Measurements from ENCODE around the gene IMPDH1. TPM values are rescaled to one million over a fixed set of nuclear protein-coding genes. Genes with fewer than 3 reads are reported as not detected.

IMPDH1 gene
- total and polyA plus RNA-seq, 2 donors (not counting 3 experiments of a cell fraction or from before 2014, with no cell fraction given): 78.8 to 97.9 TPM

DNA sequence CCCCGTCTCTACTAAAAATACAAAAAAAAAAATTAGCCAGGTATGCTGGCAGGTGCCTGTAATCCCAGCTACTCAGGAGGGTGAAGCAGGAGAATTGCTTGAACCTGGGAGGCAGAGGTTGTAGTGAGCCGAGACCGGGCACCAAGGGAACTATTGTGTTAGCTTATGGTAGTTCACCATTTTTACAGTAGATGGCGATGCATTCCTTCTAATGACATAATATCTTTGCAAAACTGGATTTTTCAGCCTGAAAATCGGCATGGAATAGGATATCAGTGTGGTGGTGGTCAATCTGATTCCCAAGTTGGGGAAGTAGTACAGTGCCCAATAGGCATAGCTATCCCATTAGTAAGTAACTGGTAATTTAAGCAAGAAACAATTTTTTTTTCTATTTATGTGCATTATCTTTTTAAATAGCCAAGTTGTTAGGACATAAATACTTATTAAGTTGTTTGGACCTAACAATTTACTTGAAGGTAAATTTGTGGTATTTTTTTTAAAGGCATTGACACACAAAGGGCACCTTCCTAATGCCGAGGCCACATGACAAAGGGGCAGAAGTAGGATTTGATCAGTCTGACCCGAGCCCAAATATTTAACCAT is 17.6 kb upstream of the IMPDH1 start:
- BruUV-seq (replicated peaks): no TSS peak
- Histone ChIP-seq H3K9me1 (replicated peaks; ENCODE audit: control insufficient read depth, extremely low read depth, insufficient read depth, low read length) (no peaks in the 10 kb centered on the region), H3K4me3 (replicated peaks in 1 of 3; ENCODE audit: insufficient read depth in 1 of 3, low read depth in 1 of 3, low read length in 3 of 3) (no peak overlapping the region), H3K4me2 (ENCODE audit: insufficient read depth, low read length) (no peak overlapping the region), H4K20me1 (replicated peaks; ENCODE audit: control insufficient read depth, extremely low read depth, insufficient read depth, low read length) (no peaks in the 10 kb centered on the region), H3K36me3 (ENCODE audit: control insufficient read depth in 2 of 2, extremely low read depth in 1 of 2, insufficient read depth in 2 of 2, low read length in 2 of 2) (no peaks in the 10 kb centered on the region), H3K9ac (replicated peaks; ENCODE audit: extremely low read depth, insufficient read depth, low read length) (no peak overlapping the region), H3K27ac (ENCODE audit: insufficient read depth, low read depth, low read length) (no peak overlapping the region), H2AFZ (ENCODE audit: low read depth, low read length) (no peak overlapping the region), H3K4me1 (ENCODE audit: control insufficient read depth, extremely low read depth, insufficient read depth, low read length) (no peaks in the 10 kb centered on the region), H3K79me2 (ENCODE audit: control insufficient read depth, insufficient read depth, low read length) (no peaks in the 10 kb centered on the region), H3K9me3 (replicated peaks; ENCODE audit: control insufficient read depth, insufficient read depth, low read length) (no peaks in the 10 kb centered on the region), H3K27me3 (ENCODE audit: control insufficient read depth in 2 of 2, insufficient read depth in 2 of 2, low read length in 2 of 2) (peaks cover 0 to 2% of the 10 kb centered on the region in 2 experiments)
- peak; percentile 91 for FAIRE-seq
- DNase-seq (ENCODE audit: low read depth, low spot score): peak; percentile 68
- dilution Hi-C loops (cut with MboI; ENCODE audit: extremely low pct_ligation_motif_present, low sequenced_read_pairs) (no loop called here), intact Hi-C loops (cut with micrococcal nuclease) (loop anchor here (1.0 to 5.0 kb wide), 3 partner anchors 32 to 455 kb away; no protein-coding TSS in a partner anchor)
- no peak for TF ChIP-seq GATA2 (IDR thresholded peaks at IDR 0.05; ENCODE audit: insufficient read depth, insufficient read length, low read depth, low read length)
- TF ChIP-seq, protein P1, sequence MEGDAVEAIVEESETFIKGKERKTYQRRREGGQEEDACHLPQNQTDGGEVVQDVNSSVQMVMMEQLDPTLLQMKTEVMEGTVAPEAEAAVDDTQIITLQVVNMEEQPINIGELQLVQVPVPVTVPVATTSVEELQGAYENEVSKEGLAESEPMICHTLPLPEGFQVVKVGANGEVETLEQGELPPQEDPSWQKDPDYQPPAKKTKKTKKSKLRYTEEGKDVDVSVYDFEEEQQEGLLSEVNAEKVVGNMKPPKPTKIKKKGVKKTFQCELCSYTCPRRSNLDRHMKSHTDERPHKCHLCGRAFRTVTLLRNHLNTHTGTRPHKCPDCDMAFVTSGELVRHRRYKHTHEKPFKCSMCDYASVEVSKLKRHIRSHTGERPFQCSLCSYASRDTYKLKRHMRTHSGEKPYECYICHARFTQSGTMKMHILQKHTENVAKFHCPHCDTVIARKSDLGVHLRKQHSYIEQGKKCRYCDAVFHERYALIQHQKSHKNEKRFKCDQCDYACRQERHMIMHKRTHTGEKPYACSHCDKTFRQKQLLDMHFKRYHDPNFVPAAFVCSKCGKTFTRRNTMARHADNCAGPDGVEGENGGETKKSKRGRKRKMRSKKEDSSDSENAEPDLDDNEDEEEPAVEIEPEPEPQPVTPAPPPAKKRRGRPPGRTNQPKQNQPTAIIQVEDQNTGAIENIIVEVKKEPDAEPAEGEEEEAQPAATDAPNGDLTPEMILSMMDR (IDR thresholded peaks at IDR 0.05; ENCODE audit: extremely low read depth in 1 of 2, insufficient read depth in 1 of 2, low read depth in 1 of 2, low read length in 2 of 2): peak; percentile 46 to 61
- CTCF ChIA-PET: interaction anchor here (0.6 to 20.8 kb wide), 27 partner anchors 8 to 536 kb away, joined by 3 to 632 read pairs (median 13); partner anchors contain the start of genes HILPDA, IMPDH1 and RBM28
- POLR2A ChIA-PET: interaction anchor here (0.6 to 2.4 kb wide), 2 partner anchors 34 to 458 kb away, joined by 3 to 6 read pairs; no protein-coding TSS in a partner anchor

DNA sequence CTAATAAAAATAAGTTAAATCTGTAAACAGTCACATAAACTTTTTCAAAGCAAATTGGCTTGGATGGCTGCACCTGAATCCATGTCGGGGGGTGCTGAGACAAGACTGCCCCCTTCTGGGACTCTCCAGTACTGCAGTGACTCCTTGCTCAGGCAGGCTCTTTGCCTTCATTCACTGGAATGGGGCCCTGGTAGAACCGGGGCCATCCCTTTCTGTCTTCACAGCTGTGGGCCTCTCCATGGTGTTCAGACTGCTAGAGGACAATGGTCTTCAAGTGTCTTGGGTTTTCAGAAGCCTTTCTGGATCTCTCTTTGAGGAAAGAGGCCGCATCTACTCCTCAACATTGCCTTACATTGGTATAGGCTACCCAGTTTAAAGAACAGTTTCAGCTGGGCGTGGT is 16.1 kb upstream of the IMPDH1 start:
- Histone ChIP-seq H2AFZ (ENCODE audit: low read depth, low read length) (no peak overlapping the region), H3K36me3 (ENCODE audit: control insufficient read depth in 2 of 2, extremely low read depth in 1 of 2, insufficient read depth in 2 of 2, low read length in 2 of 2) (no peaks in the 10 kb centered on the region), H3K9me1 (replicated peaks; ENCODE audit: control insufficient read depth, extremely low read depth, insufficient read depth, low read length) (no peaks in the 10 kb centered on the region), H3K27ac (ENCODE audit: insufficient read depth, low read depth, low read length) (no peak overlapping the region), H3K9me3 (replicated peaks; ENCODE audit: control insufficient read depth, insufficient read depth, low read length) (no peaks in the 10 kb centered on the region), H3K4me2 (ENCODE audit: insufficient read depth, low read length) (no peak overlapping the region), H3K79me2 (ENCODE audit: control insufficient read depth, insufficient read depth, low read length) (no peaks in the 10 kb centered on the region), H3K27me3 (ENCODE audit: control insufficient read depth in 2 of 2, insufficient read depth in 2 of 2, low read length in 2 of 2) (no peaks in the 10 kb centered on the region), H3K4me1 (ENCODE audit: control insufficient read depth, extremely low read depth, insufficient read depth, low read length) (no peaks in the 10 kb centered on the region), H4K20me1 (replicated peaks; ENCODE audit: control insufficient read depth, extremely low read depth, insufficient read depth, low read length) (no peaks in the 10 kb centered on the region), H3K9ac (replicated peaks; ENCODE audit: extremely low read depth, insufficient read depth, low read length) (no peak overlapping the region), H3K4me3 (replicated peaks in 1 of 3; ENCODE audit: insufficient read depth in 1 of 3, low read depth in 1 of 3, low read length in 3 of 3) (no peak overlapping the region)
- TF ChIP-seq GATA2 (IDR thresholded peaks at IDR 0.05; ENCODE audit: insufficient read depth, insufficient read length, low read depth, low read length): no peak
- TF ChIP-seq, protein P1 (IDR thresholded peaks at IDR 0.05; ENCODE audit: extremely low read depth in 1 of 2, insufficient read depth in 1 of 2, low read depth in 1 of 2, low read length in 2 of 2): peak; percentile 87 to 93
- ChIA-PET POLR2A (interaction anchor here (2.4 kb wide), 1 partner anchor 35 kb away, joined by 6 read pairs; no protein-coding TSS in a partner anchor), CTCF (interaction anchor here (1.5 to 20.8 kb wide), 17 partner anchors 9 to 457 kb away, joined by 4 to 632 read pairs (median 18); partner anchors contain the start of genes HILPDA, IMPDH1 and RBM28)
- DNase-seq (ENCODE audit: low read depth, low spot score): peak; percentile 69
- intact Hi-C loops (cut with micrococcal nuclease) (loop anchor here (1.0 to 5.0 kb wide), 4 partner anchors 21 to 456 kb away; no protein-coding TSS in a partner anchor), dilution Hi-C loops (cut with MboI; ENCODE audit: extremely low pct_ligation_motif_present, low sequenced_read_pairs) (no loop called here)
- peak; percentile 91 for FAIRE-seq
- no TSS peak for BruUV-seq (replicated peaks)
